HCT116 (cell line): ENCODE results near the gene ARID5B. TPM values are rescaled to one million over a fixed set of nuclear protein-coding genes. Genes with fewer than 3 reads are reported as not detected.

Experiments used
- ATAC-seq: fragments of 200-7000 bp; cut with Tn5 transposase; 2 replicates; pipeline ENCODE4 v1.9.1; 2020; ENCODE audit warnings: mild to moderate bottlenecking, moderate library complexity
- BruUV-seq: library from RNA; stranded (reverse); fragments of 400-500 nt; replicated peaks from 2 replicates; lab custom pipeline; 2021; lab: Mats Ljungman, UMichigan
- CTCF ChIA-PET: fragments of 300-600 bp; sonication (Branson Sonifier 250); formaldehyde crosslinking; loops from one replicate; lab custom pipeline; 2021; ENCODE audit warnings: antibody characterized with exemption; lab: Charles Lee
- POLR2A ChIA-PET: fragments of 300-600, 350-600 bp; sonication (Branson Sonifier 250); formaldehyde crosslinking; loops from one replicate; lab custom pipeline; 2021; ENCODE audit warnings: antibody characterized with exemption; lab: Charles Lee
- RAD21 ChIA-PET, 2 experiments: fragments of 300-600 bp; sonication (Branson Sonifier 250); formaldehyde crosslinking; loops; one replicate each; lab custom pipeline; 2023; ENCODE audit warnings: low total read pairs in 2 of 2; ENCODE audit not compliant: uncharacterized antibody in 2 of 2, unreplicated experiment in 2 of 2, low non-redundant PET in 1 of 2; lab: Charles Lee
- DNase-seq: peaks from one replicate; pipeline ENCODE4 v3.0.0-alpha.2; 2010; ENCODE audit warnings: low read depth, low spot score
- H2AFZ ChIP-seq: fragments of 200-600 bp; shearing (Covaris generic), sonication (generic); 2 replicates; pipeline ENCODE4 v1.6.1; 2017; ENCODE audit warnings: low read depth, mixed run types, mixed read lengths, antibody characterized with exemption, low read length; ENCODE audit not compliant: poor library complexity, severe bottlenecking
- H3K27ac ChIP-seq: 2 replicates; pipeline ENCODE4 v1.5.1; 2012; ENCODE audit warnings: low read depth, low read length
- H3K27me3 ChIP-seq: fragments of 200-600 bp; sonication (generic); 2 replicates; pipeline ENCODE4 v1.6.1; 2016; ENCODE audit warnings: mixed run types, low read length, mixed read lengths; ENCODE audit not compliant: insufficient read depth
- H3K36me3 ChIP-seq, 2 experiments: fragments of 200-500 bp in 1 of 2; fragments of 200-600 bp in 1 of 2; sonication (Bioruptor generic) in 1 of 2; sonication (generic) in 1 of 2; 2 replicates each; pipeline versions ENCODE4 v1.5.1 to v1.6.1; 2014 to 2016; ENCODE audit warnings: low read length in 2 of 2, inconsistent platforms in 1 of 2, mixed read lengths in 1 of 2, mixed run types in 1 of 2; ENCODE audit not compliant: insufficient read depth in 2 of 2, control insufficient read depth in 1 of 2
- H3K4me1 ChIP-seq, 2 experiments: fragments of 200-600 bp in 1 of 2; sonication (generic) in 1 of 2; 2 replicates each; pipeline versions ENCODE4 v1.5.1 to v1.6.1; 2012 to 2017; ENCODE audit warnings: low read length in 2 of 2, inconsistent platforms in 1 of 2, mild to moderate bottlenecking in 1 of 2, mixed read lengths in 1 of 2, mixed run types in 1 of 2, moderate library complexity in 1 of 2; ENCODE audit not compliant: insufficient read depth in 2 of 2, control insufficient read depth in 1 of 2
- H3K4me2 ChIP-seq: fragments of 200-600 bp; sonication (generic); 2 replicates; pipeline ENCODE4 v1.6.1; 2017; ENCODE audit warnings: mixed run types, low read length, mixed read lengths
- H3K4me3 ChIP-seq, 2 experiments: fragments of 200-600 bp in 1 of 2; sonication (generic) in 1 of 2; replicated peaks in 1 of 2; 2 replicates each; pipeline ENCODE4 v1.5.1; 2011 to 2016; ENCODE audit warnings: low read length in 2 of 2, control low read depth in 1 of 2, low read depth in 1 of 2, mild to moderate bottlenecking in 1 of 2, mixed read lengths in 1 of 2, mixed run types in 1 of 2
- H3K79me2 ChIP-seq: fragments of 200-600 bp; sonication (generic); 2 replicates; pipeline ENCODE4 v1.6.1; 2017; ENCODE audit warnings: mild to moderate bottlenecking, mixed run types, low read length, moderate library complexity, mixed read lengths; ENCODE audit not compliant: insufficient read depth
- H3K9ac ChIP-seq: fragments of 200-600 bp; sonication (generic); 2 replicates; pipeline ENCODE4 v1.6.1; 2016; ENCODE audit warnings: low read length, mixed read lengths
- H3K9me2 ChIP-seq: fragments of 200-600 bp; sonication (generic), shearing (Covaris generic); 2 replicates; pipeline ENCODE4 v1.6.1; 2017; ENCODE audit warnings: mixed run types, mild to moderate bottlenecking, moderate library complexity; ENCODE audit not compliant: insufficient read depth
- H3K9me3 ChIP-seq, 2 experiments: fragments of 200-500 bp in 1 of 2; fragments of 200-600 bp in 1 of 2; sonication (Bioruptor generic) in 1 of 2; sonication (generic) in 1 of 2; 2 replicates each; pipeline ENCODE4 v1.6.1; 2014 to 2017; ENCODE audit warnings: low read length in 2 of 2, mixed read lengths in 2 of 2, inconsistent platforms in 1 of 2, low read depth in 1 of 2, mild to moderate bottlenecking in 1 of 2, mixed run types in 1 of 2, moderate library complexity in 1 of 2; ENCODE audit not compliant: control insufficient read depth in 1 of 2, insufficient read depth in 1 of 2
- H4K20me1 ChIP-seq: fragments of 200-600 bp; sonication (generic), shearing (Covaris generic); 2 replicates; pipeline ENCODE4 v1.6.1; 2017; ENCODE audit warnings: mixed run types, mild to moderate bottlenecking, moderate library complexity; ENCODE audit not compliant: insufficient read depth
- EGR1 ChIP-seq: IDR thresholded peaks from 2 replicates; pipeline ENCODE4 v1.6.1; 2012; ENCODE audit warnings: low read depth
- JUND ChIP-seq: IDR thresholded peaks from 2 replicates; pipeline ENCODE4 v1.6.1; 2012
- POLR2A ChIP-seq: IDR thresholded peaks from 2 replicates; pipeline ENCODE4 v1.7.0; 2011; ENCODE audit warnings: borderline replicate concordance; ENCODE audit not compliant: insufficient read depth, insufficient read length; ENCODE audit errors: extremely low read depth
- YY1 ChIP-seq: IDR thresholded peaks from 2 replicates; pipeline ENCODE4 v1.6.1; 2011; ENCODE audit warnings: low read length, low read depth, moderate library complexity, mild to moderate bottlenecking; ENCODE audit not compliant: insufficient replicate concordance; ENCODE audit errors: extremely low read depth
- intact Hi-C: fragments of 100-400 bp; cut with micrococcal nuclease; formaldehyde crosslinking; loops from 2 replicates; pipeline ENCODE4 v1.10.0; 2022
- total RNA-seq: library from RNA; stranded (reverse); gene quantifications from one replicate; pipeline ENCODE4 v1.2.1, GENCODE V29; 2021; ENCODE audit not compliant: unreplicated experiment
- TF ChIP-seq, protein P1 (sequence below): IDR thresholded peaks from 2 replicates; pipeline ENCODE4 v1.6.1; 2012
- TF ChIP-seq, protein P2 (sequence below): IDR thresholded peaks from 2 replicates; pipeline ENCODE4 v1.6.1; 2012; ENCODE audit warnings: low read depth
- TF ChIP-seq, protein P3 (sequence below): IDR thresholded peaks from 2 replicates; pipeline ENCODE4 v1.6.1; 2012
- TF ChIP-seq, protein P4 (sequence below), 3 experiments: fragments of 200-600 bp in 1 of 3; sonication (generic) in 1 of 3; IDR thresholded peaks in 2 of 3; conservative IDR thresholded peaks in 1 of 3; 2 replicates each; pipeline ENCODE4 v1.5.1; 2012 to 2017; ENCODE audit warnings: low read depth in 2 of 3, low read length in 2 of 3, antibody characterized with exemption in 1 of 3, borderline replicate concordance in 1 of 3, control low read depth in 1 of 3, mild to moderate bottlenecking in 1 of 3, mixed read lengths in 1 of 3, mixed run types in 1 of 3, moderate library complexity in 1 of 3; ENCODE audit not compliant: insufficient read depth in 1 of 3

The ARID5B gene
- total RNA-seq, 1 experiment from 2014 or later, result 4.7 TPM

DNA sequence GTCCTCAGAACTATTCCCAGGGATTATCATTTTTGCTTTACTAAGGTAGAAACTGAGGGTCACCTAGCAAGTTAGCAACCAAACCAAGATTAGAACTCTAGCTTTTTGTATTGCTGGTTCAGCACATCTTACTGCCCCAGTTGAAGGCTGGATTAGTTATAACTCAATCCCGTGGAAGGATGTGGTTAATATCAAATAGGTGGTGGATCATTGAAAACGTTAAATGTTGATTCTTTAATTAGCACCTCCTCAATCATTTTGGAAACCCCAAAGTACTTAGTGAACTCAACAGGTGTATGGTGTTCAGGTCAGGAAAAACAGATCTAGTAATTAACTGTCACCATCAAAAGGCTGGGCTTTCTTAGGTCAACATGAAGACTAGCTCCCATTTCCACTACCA, 152.4 kb downstream of the ARID5B start:
- Histone ChIP-seq H3K4me1 (peaks cover 0 to 16% of the 10 kb centered on the region in 2 experiments; a peak in 3 of 4 replicates), H3K27ac (no peak overlapping the region), H4K20me1 (no peaks in the 10 kb centered on the region), H3K36me3 (peaks cover 0 to 4% of the 10 kb centered on the region in 2 experiments; a peak in 2 of 4 replicates), H3K9ac (no peak overlapping the region), H3K4me3 (no peak overlapping the region), H3K27me3 (no peaks in the 10 kb centered on the region), H3K4me2 (no peak overlapping the region), H3K9me3 (no peaks in the 10 kb centered on the region), H3K9me2 (no peaks in the 10 kb centered on the region), H3K79me2 (no peaks in the 10 kb centered on the region), H2AFZ (no peak overlapping the region)
- CTCF ChIA-PET, result no interaction called here
- TF ChIP-seq, protein P1, sequence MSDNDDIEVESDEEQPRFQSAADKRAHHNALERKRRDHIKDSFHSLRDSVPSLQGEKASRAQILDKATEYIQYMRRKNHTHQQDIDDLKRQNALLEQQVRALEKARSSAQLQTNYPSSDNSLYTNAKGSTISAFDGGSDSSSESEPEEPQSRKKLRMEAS, result no peak
- TF ChIP-seq, protein P2, sequence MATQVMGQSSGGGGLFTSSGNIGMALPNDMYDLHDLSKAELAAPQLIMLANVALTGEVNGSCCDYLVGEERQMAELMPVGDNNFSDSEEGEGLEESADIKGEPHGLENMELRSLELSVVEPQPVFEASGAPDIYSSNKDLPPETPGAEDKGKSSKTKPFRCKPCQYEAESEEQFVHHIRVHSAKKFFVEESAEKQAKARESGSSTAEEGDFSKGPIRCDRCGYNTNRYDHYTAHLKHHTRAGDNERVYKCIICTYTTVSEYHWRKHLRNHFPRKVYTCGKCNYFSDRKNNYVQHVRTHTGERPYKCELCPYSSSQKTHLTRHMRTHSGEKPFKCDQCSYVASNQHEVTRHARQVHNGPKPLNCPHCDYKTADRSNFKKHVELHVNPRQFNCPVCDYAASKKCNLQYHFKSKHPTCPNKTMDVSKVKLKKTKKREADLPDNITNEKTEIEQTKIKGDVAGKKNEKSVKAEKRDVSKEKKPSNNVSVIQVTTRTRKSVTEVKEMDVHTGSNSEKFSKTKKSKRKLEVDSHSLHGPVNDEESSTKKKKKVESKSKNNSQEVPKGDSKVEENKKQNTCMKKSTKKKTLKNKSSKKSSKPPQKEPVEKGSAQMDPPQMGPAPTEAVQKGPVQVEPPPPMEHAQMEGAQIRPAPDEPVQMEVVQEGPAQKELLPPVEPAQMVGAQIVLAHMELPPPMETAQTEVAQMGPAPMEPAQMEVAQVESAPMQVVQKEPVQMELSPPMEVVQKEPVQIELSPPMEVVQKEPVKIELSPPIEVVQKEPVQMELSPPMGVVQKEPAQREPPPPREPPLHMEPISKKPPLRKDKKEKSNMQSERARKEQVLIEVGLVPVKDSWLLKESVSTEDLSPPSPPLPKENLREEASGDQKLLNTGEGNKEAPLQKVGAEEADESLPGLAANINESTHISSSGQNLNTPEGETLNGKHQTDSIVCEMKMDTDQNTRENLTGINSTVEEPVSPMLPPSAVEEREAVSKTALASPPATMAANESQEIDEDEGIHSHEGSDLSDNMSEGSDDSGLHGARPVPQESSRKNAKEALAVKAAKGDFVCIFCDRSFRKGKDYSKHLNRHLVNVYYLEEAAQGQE, result no peak
- TF ChIP-seq EGR1, result no peak
- RAD21 ChIA-PET, result no interaction called here
- ATAC-seq (no peak), DNase-seq (no peak)
- POLR2A ChIA-PET, result no interaction called here
- BruUV-seq, result no TSS peak
- intact Hi-C loops, result no loop called here

DNA sequence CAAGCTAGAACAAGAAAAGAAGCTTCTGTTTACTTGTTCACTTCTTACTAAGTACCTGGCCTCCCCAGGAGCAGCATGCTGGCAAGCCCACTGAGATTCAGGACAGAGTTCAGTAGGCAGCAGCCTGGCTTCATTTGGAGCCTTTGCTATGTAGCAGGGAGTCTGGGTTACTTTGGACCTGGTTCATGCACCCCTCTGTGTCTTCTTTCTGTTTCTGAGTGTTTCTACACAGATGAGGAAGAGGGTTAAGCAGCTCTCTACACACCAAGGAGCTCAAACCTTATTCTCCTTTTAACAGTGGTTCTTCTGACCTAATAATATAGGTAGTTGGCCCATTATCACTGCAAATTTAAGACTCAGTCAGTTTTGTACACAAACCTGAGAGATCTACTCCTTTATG, 152.9 kb downstream of the ARID5B start:
- Histone ChIP-seq H3K4me1 (peaks cover 0 to 10% of the 10 kb centered on the region in 2 experiments; a peak in 2 of 4 replicates), H3K9me3 (no peaks in the 10 kb centered on the region), H3K4me3 (no peak overlapping the region), H3K79me2 (no peaks in the 10 kb centered on the region), H4K20me1 (no peaks in the 10 kb centered on the region), H3K36me3 (peaks cover 0 to 4% of the 10 kb centered on the region in 2 experiments; a peak in 2 of 4 replicates), H3K4me2 (no peak overlapping the region), H3K27me3 (no peaks in the 10 kb centered on the region)
- CTCF ChIA-PET, result no interaction called here
- RAD21 ChIA-PET, result no interaction called here
- DNase-seq, result no peak
- TF ChIP-seq POLR2A (no peak), JUND (no peak), YY1 (no peak)
- TF ChIP-seq, protein P3, sequence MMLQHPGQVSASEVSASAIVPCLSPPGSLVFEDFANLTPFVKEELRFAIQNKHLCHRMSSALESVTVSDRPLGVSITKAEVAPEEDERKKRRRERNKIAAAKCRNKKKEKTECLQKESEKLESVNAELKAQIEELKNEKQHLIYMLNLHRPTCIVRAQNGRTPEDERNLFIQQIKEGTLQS, result no peak
- TF ChIP-seq, protein P4, sequence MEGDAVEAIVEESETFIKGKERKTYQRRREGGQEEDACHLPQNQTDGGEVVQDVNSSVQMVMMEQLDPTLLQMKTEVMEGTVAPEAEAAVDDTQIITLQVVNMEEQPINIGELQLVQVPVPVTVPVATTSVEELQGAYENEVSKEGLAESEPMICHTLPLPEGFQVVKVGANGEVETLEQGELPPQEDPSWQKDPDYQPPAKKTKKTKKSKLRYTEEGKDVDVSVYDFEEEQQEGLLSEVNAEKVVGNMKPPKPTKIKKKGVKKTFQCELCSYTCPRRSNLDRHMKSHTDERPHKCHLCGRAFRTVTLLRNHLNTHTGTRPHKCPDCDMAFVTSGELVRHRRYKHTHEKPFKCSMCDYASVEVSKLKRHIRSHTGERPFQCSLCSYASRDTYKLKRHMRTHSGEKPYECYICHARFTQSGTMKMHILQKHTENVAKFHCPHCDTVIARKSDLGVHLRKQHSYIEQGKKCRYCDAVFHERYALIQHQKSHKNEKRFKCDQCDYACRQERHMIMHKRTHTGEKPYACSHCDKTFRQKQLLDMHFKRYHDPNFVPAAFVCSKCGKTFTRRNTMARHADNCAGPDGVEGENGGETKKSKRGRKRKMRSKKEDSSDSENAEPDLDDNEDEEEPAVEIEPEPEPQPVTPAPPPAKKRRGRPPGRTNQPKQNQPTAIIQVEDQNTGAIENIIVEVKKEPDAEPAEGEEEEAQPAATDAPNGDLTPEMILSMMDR (IDR thresholded peaks at IDR 0.05 in 2 of 3, conservative IDR thresholded peaks at IDR 0.05 in 1 of 3; ENCODE audit: borderline replicate concordance in 1 of 3, insufficient read depth in 1 of 3, low read depth in 2 of 3, low read length in 2 of 3), result no peak
- TF ChIP-seq, all 23 proteins: peak for 0
- H2AFZ ChIP-seq, result no peak overlapping the region
- intact Hi-C loops, result no loop called here
- BruUV-seq, result no TSS peak
- ATAC-seq, result no peak
- POLR2A ChIA-PET, result no interaction called here
- H3K9me2 ChIP-seq, result no peaks in the 10 kb centered on the region
- H3K27ac ChIP-seq, result no peak overlapping the region
- no peak overlapping the region for H3K9ac ChIP-seq
